Epithelial cell of umbilical artery (primary cell): ENCODE results near the gene PHGDH. TPM values are rescaled to one million over a fixed set of nuclear protein-coding genes. Genes with fewer than 3 reads are reported as not detected.

Experiments used
- total RNA-seq: library from RNA; depleted of rRNA; stranded (reverse); fragments of >200 nt; gene quantifications from 2 replicates; pipeline ENCODE4 v1.2.3, GENCODE V29; 2014

PHGDH gene
- total RNA-seq: 83.8 and 107 TPM in 2 replicates

GRCh38 chr1:119711804-119712341 is at the start of gene PHGDH:
Gene PHGDH, plus strand, starts transcription at chr1:119711934. Its CDS starts 89 bp downstream, at chr1:119712023.

GRCh38 chr1:119768778-119769177 is 57.0 kb downstream of the PHGDH start, which contains the start of gene HMGCS2:
Gene HMGCS2, minus strand, starts transcription at chr1:119768905. Its CDS starts 61 bp downstream, at chr1:119768844.

Other genes with a start within 250 kb of the PHGDH start
- not detected in 2 replicates for gene HSD3B1, start 204.7 kb upstream of the PHGDH start, total RNA-seq
- gene ZNF697, start 63.7 kb upstream of the PHGDH start, total RNA-seq: 22.6 and 23.1 TPM in 2 replicates
- gene HMGCS2, start 57.0 kb downstream of the PHGDH start, total RNA-seq: not detected in 2 replicates
- not detected in 2 replicates for gene REG4, start 99.5 kb downstream of the PHGDH start, total RNA-seq
- not detected in 2 replicates for gene ADAM30, start 184.6 kb downstream of the PHGDH start, total RNA-seq